Aorta (tissue), 5 donors: ENCODE data around the gene ANGPT4. TPM values are rescaled to one million over a fixed set of nuclear protein-coding genes. Genes with fewer than 3 reads are reported as not detected.

Experiments used
- ATAC-seq: fragments of 200-7000 bp; cut with Tn5 transposase; one replicate; pipeline ENCODE4 v1.9.1; 2022; ENCODE audit warnings: moderate library complexity; ENCODE audit not compliant: low FRiP score
- DNase-seq, 2 donors: peaks; one replicate each; pipeline ENCODE4 v3.0.0-alpha.2; 2020
- H3K27ac ChIP-seq, 2 donors: one replicate each; pipeline ENCODE4 v1.5.1; 2013; ENCODE audit warnings: low read length in 2 of 2, mild to moderate bottlenecking in 2 of 2, moderate library complexity in 2 of 2, control low read depth in 1 of 2, inconsistent platforms in 1 of 2, low read depth in 1 of 2
- H3K27me3 ChIP-seq, 2 donors: one replicate each; pipeline ENCODE4 v1.6.1; 2013; ENCODE audit warnings: control low read depth in 1 of 2, low read length in 1 of 2, mild to moderate bottlenecking in 1 of 2, moderate library complexity in 1 of 2; ENCODE audit not compliant: insufficient read depth in 2 of 2, control insufficient read depth in 1 of 2
- H3K36me3 ChIP-seq, 2 donors: one replicate each; pipeline ENCODE4 v1.6.1; 2013; ENCODE audit warnings: control low read depth in 1 of 2, low read length in 1 of 2, mild to moderate bottlenecking in 1 of 2; ENCODE audit not compliant: insufficient read depth in 2 of 2, control insufficient read depth in 1 of 2
- H3K4me1 ChIP-seq, 2 donors: one replicate each; pipeline ENCODE4 v1.6.1; 2013; ENCODE audit warnings: low read length in 2 of 2, control low read depth in 1 of 2, mild to moderate bottlenecking in 1 of 2, moderate library complexity in 1 of 2; ENCODE audit not compliant: insufficient read depth in 2 of 2, control insufficient read depth in 1 of 2
- H3K4me3 ChIP-seq, 2 donors: one replicate each; pipeline ENCODE4 v1.5.1; 2013; ENCODE audit warnings: low read length in 2 of 2, control low read depth in 1 of 2, mild to moderate bottlenecking in 1 of 2
- H3K9me3 ChIP-seq: one replicate; pipeline ENCODE4 v1.6.1; 2013; ENCODE audit warnings: mild to moderate bottlenecking, low read length; ENCODE audit not compliant: control insufficient read depth
- WGBS, 2 donors: extraction: QIAGEN DNeasy Blood & Tissue Kit; methylation state at CpG; one replicate each; pipeline ENCODE4 v1.1.7; 2013; 5-methylcytosine and 5-hydroxymethylcytosine counted together
- intact Hi-C, 2 donors: fragments of 100-400 bp; cut with DNase I; formaldehyde crosslinking; loops; one replicate each; pipeline versions ENCODE4 v1.14.2 to v1.15.0; 2022
- polyA plus RNA-seq, 2 donors: library from polyadenylated mRNA; stranded (reverse); fragments of 200-250 nt; gene quantifications; one replicate each; pipeline ENCODE4 v1.2.3, GENCODE V29; 2013
- total RNA-seq, 2 donors: library from RNA; stranded (reverse); fragmentation: NEBNext Ultra II Directional; extraction: Animal tissue kit (Norgen Biotek cat#: 25700); gene quantifications; one replicate each; pipeline ENCODE4 v1.2.1, GENCODE V29; 2021
- donor health status: healthy with polysubstance abuse.
- donor health status: Bipolar disorder and iron deficiency.
- donor health status: DM: no; HTN: no; CAD: no.
- donor health status: DM: no; HTN: no; CAD: no.
- donor health status: DM: yes; HTN: yes; CAD: no.

The ANGPT4 gene
- total and polyA plus RNA-seq, 4 donors: 0.19 to 0.72 (median 0.33) TPM; not detected in 1

- no peak for DNase-seq
- H3K27ac ChIP-seq: no peak overlapping the region
- no peaks in the 10 kb centered on the region for H3K9me3 ChIP-seq
- intact Hi-C loops: no loop called here
- H3K4me3 ChIP-seq: no peak overlapping the region
- no peaks in the 10 kb centered on the region for H3K4me1 ChIP-seq
- no peaks in the 10 kb centered on the region for H3K36me3 ChIP-seq
- 73 to 74% methylated on average over 15 of the region's 15 CpGs for WGBS, 2 donors
- no peak for ATAC-seq
- H3K27me3 ChIP-seq: no peaks in the 10 kb centered on the region
Measured at GRCh38 chr20:914727-915498, 1.2 kb downstream of the ANGPT4 start.

- no peak for ATAC-seq
- no peaks in the 10 kb centered on the region for H3K36me3 ChIP-seq
- DNase-seq: no peak
- WGBS, 2 donors: 93% methylated on average over 5 of the region's 5 CpGs
- H3K27me3 ChIP-seq: no peaks in the 10 kb centered on the region
- H3K27ac ChIP-seq: no peak overlapping the region
- no peaks in the 10 kb centered on the region for H3K4me1 ChIP-seq
- intact Hi-C loops: no loop called here
- no peak overlapping the region for H3K4me3 ChIP-seq
- no peaks in the 10 kb centered on the region for H3K9me3 ChIP-seq
Measured at GRCh38 chr20:913306-913849, 2.8 kb downstream of the ANGPT4 start.

GRCh38 chr20:911882-912600 lies 4.1 kb downstream of the ANGPT4 start:
- Histone ChIP-seq H3K27ac (no peak overlapping the region), H3K4me1 (no peaks in the 10 kb centered on the region), H3K9me3 (no peaks in the 10 kb centered on the region), H3K27me3 (no peaks in the 10 kb centered on the region), H3K4me3 (no peak overlapping the region), H3K36me3 (no peaks in the 10 kb centered on the region)
- DNase-seq: no peak
- 62 to 63% methylated on average over 5 of the region's 5 CpGs for WGBS, 2 donors
- intact Hi-C loops: no loop called here
- no peak for ATAC-seq

GRCh38 chr20:910870-911770 lies 5.0 kb downstream of the ANGPT4 start:
- Histone ChIP-seq H3K27ac (no peak overlapping the region), H3K9me3 (no peaks in the 10 kb centered on the region), H3K4me3 (no peak overlapping the region), H3K27me3 (no peaks in the 10 kb centered on the region), H3K36me3 (no peaks in the 10 kb centered on the region), H3K4me1 (no peaks in the 10 kb centered on the region)
- peak; percentile 71 for ATAC-seq
- WGBS, 2 donors: 59 to 60% methylated on average over 12 of the region's 12 CpGs
- intact Hi-C loops: no loop called here
- peak; percentile 61 to 82 for DNase-seq

GRCh38 chr20:910132-910869 lies 5.8 kb downstream of the ANGPT4 start:
- peak; percentile 66 for ATAC-seq
- no peaks in the 10 kb centered on the region for H3K4me1 ChIP-seq
- 30 to 37% methylated on average over 9 of the region's 9 CpGs for WGBS, 2 donors
- no peaks in the 10 kb centered on the region for H3K27me3 ChIP-seq
- H3K27ac ChIP-seq: no peak overlapping the region
- no peak overlapping the region for H3K4me3 ChIP-seq
- intact Hi-C loops: no loop called here
- no peaks in the 10 kb centered on the region for H3K36me3 ChIP-seq
- no peaks in the 10 kb centered on the region for H3K9me3 ChIP-seq
- peak in 1 of 2 donors; percentile 50 for DNase-seq

GRCh38 chr20:909641-910040 lies 6.5 kb downstream of the ANGPT4 start:
- ATAC-seq: no peak
- no peak overlapping the region for H3K27ac ChIP-seq
- no peak for DNase-seq
- H3K4me3 ChIP-seq: no peak overlapping the region
- no peaks in the 10 kb centered on the region for H3K27me3 ChIP-seq
- intact Hi-C loops: no loop called here
- H3K36me3 ChIP-seq: no peaks in the 10 kb centered on the region
- 86 to 87% methylated on average over 3 of the region's 3 CpGs for WGBS, 2 donors
- H3K4me1 ChIP-seq: no peaks in the 10 kb centered on the region
- no peaks in the 10 kb centered on the region for H3K9me3 ChIP-seq

- intact Hi-C loops: no loop called here
- Histone ChIP-seq H3K9me3 (no peaks in the 10 kb centered on the region), H3K4me3 (no peak overlapping the region), H3K4me1 (no peaks in the 10 kb centered on the region), H3K27me3 (no peaks in the 10 kb centered on the region), H3K27ac (no peak overlapping the region), H3K36me3 (no peaks in the 10 kb centered on the region)
- DNase-seq: peak in 1 of 2 donors; percentile 70
- peak; percentile 71 for ATAC-seq
- WGBS, 2 donors: 69 to 78% methylated on average over 4 of the region's 4 CpGs
Measured at GRCh38 chr20:906703-907270, 9.3 kb downstream of the ANGPT4 start.
